ENCODE measurements around the gene DCAF12. TPM values are rescaled to one million over a fixed set of nuclear protein-coding genes. Genes with fewer than 3 reads are reported as not detected.
A peak's percentile ranks its signal among the peaks of the same experiment; 100 is the strongest.

Gene DCAF12
- total RNA-seq (2021; fragmentation: NEBNext Ultra II Directional; extraction: Animal tissue kit (Norgen Biotek cat#: 25700)) = 27.5 and 29.2 TPM in 2 replicates
- 18.6 and 22.7 TPM in 2 replicates for polyA plus RNA-seq (2011; rRNA removed)
- polyA plus RNA-seq (2011; cell fraction: cytosol; rRNA removed) = 20.5 TPM
- polyA plus RNA-seq (2011; cell fraction: nucleus; rRNA removed) = 16.3 TPM
- 17.7 to 24.9 TPM (median 18.5 TPM) in 4 replicates for polyA plus RNA-seq (2012, experiment 1 of 2)
- polyA plus RNA-seq (2012, experiment 2 of 2) = 15.3 TPM
- 12.5 TPM for polyA plus RNA-seq (2013, experiment 1 of 2)
- polyA plus RNA-seq (2013, experiment 2 of 2) = 12.9 TPM
- 71.0 and 87.5 TPM in 2 replicates for polyA minus RNA-seq (2011; rRNA and poly(A)+ RNA removed)
- polyA minus RNA-seq (2011; cell fraction: cytosol; rRNA and poly(A)+ RNA removed) = 18.5 TPM
- polyA minus RNA-seq (2011; cell fraction: nucleus; rRNA and poly(A)+ RNA removed) = 28.2 TPM
- long read RNA-seq, experiment 1, transcript DCAF12-201 (9 exons, 3,667 nt) = major isoform, 5 of 22 reads
- long read RNA-seq, experiment 1, partial matches to known transcripts = 6 of 22 reads
- long read RNA-seq, experiment 1, other reads (novel, unspliced or antisense) = 11 of 22 reads
- long read RNA-seq, experiment 2, partial matches to known transcripts = 2 of 6 reads
- long read RNA-seq, experiment 2, other reads (novel, unspliced or antisense) = 1 of 6 reads

DNA sequence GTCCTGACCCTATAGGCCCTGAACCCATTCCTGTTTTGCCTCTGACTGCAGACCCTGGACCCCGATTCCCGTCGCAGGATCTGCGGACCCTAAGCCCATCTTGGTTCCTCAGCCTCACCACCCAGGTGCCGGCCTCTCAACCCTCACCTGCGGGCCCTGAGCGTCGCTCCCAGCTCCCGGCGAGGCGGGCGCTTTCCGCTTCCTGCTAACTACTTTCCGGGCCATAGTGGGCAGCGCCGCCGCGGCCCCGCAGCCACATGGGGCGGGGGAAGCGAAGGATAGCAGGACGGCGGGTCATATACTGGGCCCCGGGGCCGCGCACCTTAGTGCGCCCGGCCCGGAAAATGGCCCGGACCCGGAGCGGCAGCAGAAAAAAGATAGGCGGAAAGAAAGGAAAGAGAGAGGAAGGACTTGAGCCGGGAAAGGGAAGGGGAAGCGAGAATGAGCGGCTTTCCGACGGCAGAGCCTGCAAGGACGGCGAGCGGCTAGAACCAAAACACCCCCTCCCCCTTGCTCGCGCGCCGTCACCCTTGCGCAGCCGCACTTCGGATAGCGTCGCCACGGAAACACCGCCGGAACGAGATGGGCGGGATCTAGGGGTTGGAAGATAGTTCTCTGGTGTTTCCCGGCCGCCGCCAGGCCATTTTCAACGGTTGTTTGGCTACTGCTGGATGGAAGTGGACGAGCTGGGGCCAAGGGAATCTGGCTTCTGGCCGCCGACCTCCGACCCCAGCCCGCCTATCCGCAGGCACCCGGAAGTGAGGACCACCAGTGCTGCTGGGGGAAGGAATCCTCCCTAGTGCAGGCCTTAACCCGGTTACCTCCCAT is at the start of gene DCAF12:
DCAF12 (minus strand) TSS at position 492 of the 828 bp plus-strand sequence; CDS start at position 225, 267 bp downstream.
- DNase-seq (ENCODE audit: low read depth in 1 of 2, low spot score in 2 of 2) (peak; percentile 64 to 92), FAIRE-seq (no peak)
- no peaks in the 10 kb centered on the region for H3K9me3 ChIP-seq (ENCODE audit: insufficient read depth in 2 of 2, low read depth in 1 of 2, low read length in 1 of 2)
- H3K23ac ChIP-seq (ENCODE audit: insufficient read length) = no peak within 1 kb of the TSS
- H2BK12ac ChIP-seq (ENCODE audit: low read depth, low read length) = peak within 1 kb of the TSS; percentile 87
- peak within 1 kb of the TSS; percentile 54; the same call in 1 of the 2 replicates for H2AK5ac ChIP-seq (ENCODE audit: low read depth, low read length)
- WGBS, 2 experiments (ENCODE audit: extremely low coverage in 1 of 2, insufficient coverage in 1 of 2, insufficient read length in 1 of 2, insufficient replicate concordance in 2 of 2, low coverage in 1 of 2, low lambda C conversion rate in 2 of 2, missing lambda C conversion rate in 1 of 2) = 2% methylated on average over 48 of the region's 67 CpGs; no CpG with 5 or more reads in 1 of the 2 experiments
- POLR2A ChIA-PET (ENCODE audit: partially characterized antibody) = interaction anchor here (0.9 to 2.6 kb wide), 16 partner anchors 9 to 465 kb away, joined by 3 to 17 read pairs (median 4); partner anchors contain the start of genes UBAP1 and UBAP2
- H3K27me3 ChIP-seq (replicated peaks in 1 of 4; ENCODE audit: control insufficient read depth in 3 of 4, extremely low read depth in 1 of 4, insufficient read depth in 3 of 4, low read length in 3 of 4) = no peaks in the 10 kb centered on the region
- peaks cover 13% of the 10 kb centered on the region for H3K23me2 ChIP-seq (ENCODE audit: low read depth, low read length)
- CTCF ChIA-PET (ENCODE audit: partially characterized antibody) = interaction anchor here (1.1 to 1.4 kb wide), 3 partner anchors 24 to 202 kb away, joined by 3 to 4 read pairs (median 4); no protein-coding TSS in a partner anchor
- H3K4me2 ChIP-seq (ENCODE audit: insufficient read depth in 1 of 2, low read depth in 2 of 2, low read length in 2 of 2) = peak within 1 kb of the TSS; percentile 75 to 92
- H3K18ac ChIP-seq (ENCODE audit: extremely low read depth, low read length) = peak within 1 kb of the TSS; percentile 89
- H3K4me1 ChIP-seq (replicated peaks in 1 of 4; ENCODE audit: control insufficient read depth in 3 of 4, insufficient read depth in 4 of 4, low read length in 3 of 4) = peaks cover 0 to 8% (median 5%) of the 10 kb centered on the region in 4 experiments; a peak in 5 of 7 replicates
- H2BK120ac ChIP-seq (replicated peaks; ENCODE audit: low read depth, low read length) = no peak within 1 kb of the TSS
- H3K27ac ChIP-seq (ENCODE audit: low read depth, low read length) = peak within 1 kb of the TSS; percentile 72
- no peak within 1 kb of the TSS for H3K14ac ChIP-seq (ENCODE audit: insufficient read length)
- H3K36me3 ChIP-seq (ENCODE audit: control insufficient read depth in 2 of 4, insufficient read depth in 4 of 4, low read length in 3 of 4) = peaks cover 2 to 18% (median 6%) of the 10 kb centered on the region in 4 experiments; a peak in 3 of 8 replicates
- H4K5ac ChIP-seq (ENCODE audit: insufficient read length, low read depth, low read length) = peak within 1 kb of the TSS; percentile 85
- H4K20me1 ChIP-seq (replicated peaks in 1 of 2; ENCODE audit: control insufficient read depth in 1 of 2, insufficient read depth in 2 of 2, low read length in 2 of 2) = peaks cover 1 to 5% of the 10 kb centered on the region in 2 experiments
- peak within 1 kb of the TSS; percentile 20; the same call in 1 of the 2 replicates for H2BK15ac ChIP-seq (ENCODE audit: low read length)
- H2BK5ac ChIP-seq (ENCODE audit: low read depth, low read length) = peak within 1 kb of the TSS; percentile 92
- no peak within 1 kb of the TSS for H3K4ac ChIP-seq (replicated peaks; ENCODE audit: insufficient read length, low read depth, low read length)
- H3K56ac ChIP-seq (replicated peaks; ENCODE audit: insufficient read length, low read depth, low read length) = peak within 1 kb of the TSS; percentile 20
- H3K4me3 ChIP-seq (ENCODE audit: extremely low read depth in 1 of 4, insufficient read depth in 2 of 4, low read depth in 3 of 4, low read length in 4 of 4) = peak within 1 kb of the TSS; percentile 80 to 96 (median 90)
- H3K79me2 ChIP-seq (ENCODE audit: control insufficient read depth in 1 of 2, insufficient read depth in 2 of 2, low read length in 2 of 2) = peaks cover 0 to 42% of the 10 kb centered on the region in 2 experiments; a peak in 3 of 4 replicates
- H4K91ac ChIP-seq (replicated peaks; ENCODE audit: insufficient read length, low read length) = peak within 1 kb of the TSS; percentile 82
- peak within 1 kb of the TSS; percentile 84 for H2AFZ ChIP-seq (ENCODE audit: low read length)
- H2BK20ac ChIP-seq (ENCODE audit: low read length) = no peak within 1 kb of the TSS
- H4K8ac ChIP-seq (ENCODE audit: extremely low read depth, insufficient read depth, low read length) = peak within 1 kb of the TSS; percentile 87; the same call in 1 of the 2 replicates
- peak within 1 kb of the TSS; percentile 44 to 81 (median 72) for H3K9ac ChIP-seq (replicated peaks in 1 of 4; ENCODE audit: extremely low read depth in 1 of 4, low read depth in 3 of 4, low read length in 3 of 4)
- H3K79me1 ChIP-seq (ENCODE audit: low read depth, low read length) = no peaks in the 10 kb centered on the region; the same call in 1 of the 2 replicates
- TF ChIP-seq, protein P1, sequence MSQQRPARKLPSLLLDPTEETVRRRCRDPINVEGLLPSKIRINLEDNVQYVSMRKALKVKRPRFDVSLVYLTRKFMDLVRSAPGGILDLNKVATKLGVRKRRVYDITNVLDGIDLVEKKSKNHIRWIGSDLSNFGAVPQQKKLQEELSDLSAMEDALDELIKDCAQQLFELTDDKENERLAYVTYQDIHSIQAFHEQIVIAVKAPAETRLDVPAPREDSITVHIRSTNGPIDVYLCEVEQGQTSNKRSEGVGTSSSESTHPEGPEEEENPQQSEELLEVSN (IDR thresholded peaks at IDR 0.05) = peak; percentile 71
- TF ChIP-seq EGR1 (IDR thresholded peaks at IDR 0.05; ENCODE audit: borderline replicate concordance, low read depth, low read length) (peak; percentile 48), SAP30 (IDR thresholded peaks at IDR 0.05; ENCODE audit: insufficient read depth, insufficient replicate concordance, low read length) (no peak), ZNF274 (IDR thresholded peaks at IDR 0.05; ENCODE audit: borderline replicate concordance, extremely low read depth, low read length) (no peak), YY1 (IDR thresholded peaks at IDR 0.05; ENCODE audit: low read depth, low read length) (no peak)
- TF ChIP-seq, protein P2, sequence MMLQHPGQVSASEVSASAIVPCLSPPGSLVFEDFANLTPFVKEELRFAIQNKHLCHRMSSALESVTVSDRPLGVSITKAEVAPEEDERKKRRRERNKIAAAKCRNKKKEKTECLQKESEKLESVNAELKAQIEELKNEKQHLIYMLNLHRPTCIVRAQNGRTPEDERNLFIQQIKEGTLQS (IDR thresholded peaks at IDR 0.05; ENCODE audit: insufficient read depth, low read depth, low read length) = no peak
